NCI-H1105 (cell line): ENCODE results near the gene ARMC12.
"Not testable (repeated sequence)": the region's sequence is repeated elsewhere in the genome, so short reads cannot be mapped to it uniquely, and the experiment has no call there.

Experiments used
- DNase-seq: peaks from one replicate; lab custom pipeline; 2025; lab: John Stamatoyannopoulos, UW

Gene ARMC12

GRCh38 chr6:35736982-35737412 is at the start of gene ARMC12:
TSS of gene ARMC12 (plus strand) at chr6:35737032. CDS start at chr6:35737109, 77 bp downstream.
- no peak for DNase-seq

GRCh38 chr6:35687658-35688604 is 48.9 kb upstream of the ARMC12 start:
- peak; percentile 50 for DNase-seq

GRCh38 chr6:35688605-35689322 is 48.1 kb upstream of the ARMC12 start, which contains the start of gene FKBP5:
TSS of gene FKBP5 (minus strand) at chr6:35688915. CDS start at chr6:35642824, 46,091 bp downstream.
- peak; percentile 88 for DNase-seq

GRCh38 chr6:35690006-35690405 is 46.8 kb upstream of the ARMC12 start:
- not testable (repeated sequence) for DNase-seq

- DNase-seq: no peak
Observed at GRCh38 chr6:35690484-35690883, 46.3 kb upstream of the ARMC12 start.

- no peak for DNase-seq
Observed at GRCh38 chr6:35691027-35691824, 45.6 kb upstream of the ARMC12 start.

GRCh38 chr6:35694462-35694861 is 42.4 kb upstream of the ARMC12 start:
- no peak for DNase-seq

- not testable (repeated sequence) for DNase-seq
Observed at GRCh38 chr6:35698430-35698829, 38.4 kb upstream of the ARMC12 start.

- no peak for DNase-seq
Observed at GRCh38 chr6:35698858-35699257, 38.0 kb upstream of the ARMC12 start.

- DNase-seq: no peak
Observed at GRCh38 chr6:35703554-35703953, 33.3 kb upstream of the ARMC12 start.

- no peak for DNase-seq
Observed at GRCh38 chr6:35706468-35706867, 30.4 kb upstream of the ARMC12 start.

GRCh38 chr6:35707714-35708407 is 29.0 kb upstream of the ARMC12 start:
- DNase-seq: no peak

- DNase-seq: no peak
Observed at GRCh38 chr6:35708585-35708984, 28.2 kb upstream of the ARMC12 start.

GRCh38 chr6:35710241-35710847 is 26.5 kb upstream of the ARMC12 start:
- DNase-seq: no peak

GRCh38 chr6:35711731-35712130 is 25.1 kb upstream of the ARMC12 start:
- no peak for DNase-seq

GRCh38 chr6:35713006-35713767 is 23.6 kb upstream of the ARMC12 start:
- DNase-seq: no peak

GRCh38 chr6:35716798-35717197 is 20.0 kb upstream of the ARMC12 start:
- DNase-seq: no peak

- no peak for DNase-seq
Observed at GRCh38 chr6:35717449-35718374, 19.1 kb upstream of the ARMC12 start.

- no peak for DNase-seq
Observed at GRCh38 chr6:35718375-35718736, 18.5 kb upstream of the ARMC12 start.
